Parathyroid adenoma (tissue), 2 donors: Measurements from ENCODE around the gene NF1.

ENCODE experiments used
- H2AFZ ChIP-seq: fragments of 300-600 bp; sonication (generic); one replicate; pipeline ENCODE4 v1.7.0; 2017; ENCODE audit warnings: antibody characterized with exemption, mild to moderate bottlenecking
- H3K27ac ChIP-seq: fragments of 300-600 bp; sonication (generic); one replicate; pipeline ENCODE4 v1.7.0; 2017
- H3K27me3 ChIP-seq: fragments of 300-600 bp; sonication (generic); one replicate; pipeline ENCODE4 v1.7.0; 2017; ENCODE audit warnings: low read length; ENCODE audit not compliant: control insufficient read depth, insufficient read depth
- H3K36me3 ChIP-seq: fragments of 300-600 bp; sonication (generic); one replicate; pipeline ENCODE4 v1.7.0; 2017; ENCODE audit warnings: low read length; ENCODE audit not compliant: control insufficient read depth, insufficient read depth
- H3K4me1 ChIP-seq: fragments of 300-600 bp; sonication (generic); one replicate; pipeline ENCODE4 v1.7.0; 2017; ENCODE audit warnings: control low read depth
- H3K4me2 ChIP-seq: fragments of 300-600 bp; sonication (generic); one replicate; pipeline ENCODE4 v1.7.0; 2017; ENCODE audit warnings: low read length
- H3K4me3 ChIP-seq: fragments of 300-600 bp; sonication (generic); one replicate; pipeline ENCODE4 v1.7.0; 2017; ENCODE audit warnings: low read depth, low read length
- H3K79me2 ChIP-seq: fragments of 300-600 bp; sonication (generic); one replicate; pipeline ENCODE4 v1.7.0; 2017; ENCODE audit warnings: control low read depth
- H3K9ac ChIP-seq: fragments of 300-600 bp; sonication (generic); one replicate; pipeline ENCODE4 v1.7.0; 2017; ENCODE audit warnings: mild to moderate bottlenecking
- H3K9me3 ChIP-seq: fragments of 300-600 bp; sonication (generic); one replicate; pipeline ENCODE4 v1.7.0; 2017; ENCODE audit warnings: low read length; ENCODE audit not compliant: control insufficient read depth
- CTCF ChIP-seq: fragments of 300-600 bp; sonication (generic); IDR thresholded peaks from one replicate; pipeline ENCODE4 v1.7.0; 2017; ENCODE audit warnings: antibody characterized with exemption, mild to moderate bottlenecking
- donor health status: primary hyperparathyroidism.

Gene NF1

GRCh38 chr17:31388770-31389656 is 294.2 kb downstream of the NF1 start:
- H3K9me3 ChIP-seq = no peaks in the 10 kb centered on the region
- no peaks in the 10 kb centered on the region for H3K36me3 ChIP-seq
- no peak overlapping the region for H3K27ac ChIP-seq
- no peaks in the 10 kb centered on the region for H3K79me2 ChIP-seq
- peak; percentile 66 for TF ChIP-seq CTCF
- H3K4me3 ChIP-seq = no peak overlapping the region
- H3K4me1 ChIP-seq = peaks cover 9% of the 10 kb centered on the region
- no peak overlapping the region for H3K4me2 ChIP-seq
- H2AFZ ChIP-seq = peak overlapping the region; percentile 38
- no peak overlapping the region for H3K9ac ChIP-seq
- peaks cover 3% of the 10 kb centered on the region for H3K27me3 ChIP-seq

- Histone ChIP-seq H3K4me3 (no peak overlapping the region), H3K27ac (no peak overlapping the region), H3K9ac (no peak overlapping the region), H3K36me3 (no peaks in the 10 kb centered on the region), H3K27me3 (peaks cover 3% of the 10 kb centered on the region), H2AFZ (peak overlapping the region; percentile 38), H3K4me2 (no peak overlapping the region), H3K4me1 (peaks cover 12% of the 10 kb centered on the region), H3K9me3 (no peaks in the 10 kb centered on the region), H3K79me2 (peaks cover 3% of the 10 kb centered on the region)
- no peak for TF ChIP-seq CTCF
These were observed 295.0 kb downstream of the NF1 start for GRCh38 chr17:31389657-31390381.

DNA sequence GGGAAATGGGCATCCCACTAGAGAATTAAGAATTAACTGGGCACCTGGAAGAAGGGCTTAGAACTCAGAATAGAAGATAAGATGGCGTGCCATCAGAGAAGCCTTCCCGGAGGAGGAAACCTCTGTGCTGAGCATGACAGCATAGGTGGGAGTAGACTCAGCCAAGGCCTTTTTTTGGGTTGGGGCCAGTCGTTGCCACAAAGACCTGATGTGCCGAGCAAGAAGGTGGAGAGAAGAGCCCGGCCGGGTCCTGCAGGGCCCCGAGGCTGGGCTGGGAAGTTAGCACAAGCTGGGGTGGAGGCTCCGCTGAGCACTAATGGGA is 295.6 kb downstream of the NF1 start:
- peaks cover 12% of the 10 kb centered on the region for H3K4me1 ChIP-seq
- H3K36me3 ChIP-seq = no peaks in the 10 kb centered on the region
- H3K27me3 ChIP-seq = peaks cover 3% of the 10 kb centered on the region
- H3K79me2 ChIP-seq = peaks cover 3% of the 10 kb centered on the region
- H3K4me3 ChIP-seq = no peak overlapping the region
- no peak overlapping the region for H3K4me2 ChIP-seq
- no peak overlapping the region for H3K27ac ChIP-seq
- no peak overlapping the region for H3K9ac ChIP-seq
- H3K9me3 ChIP-seq = no peaks in the 10 kb centered on the region
- no peak for TF ChIP-seq CTCF
- H2AFZ ChIP-seq = peak overlapping the region; percentile 91

- no peak for TF ChIP-seq CTCF
- Histone ChIP-seq H3K27me3 (peaks cover 3% of the 10 kb centered on the region), H3K4me2 (no peak overlapping the region), H3K27ac (no peak overlapping the region), H3K4me3 (no peak overlapping the region), H3K79me2 (peaks cover 3% of the 10 kb centered on the region), H3K9me3 (no peaks in the 10 kb centered on the region), H3K4me1 (peaks cover 12% of the 10 kb centered on the region), H3K9ac (no peak overlapping the region), H2AFZ (peak overlapping the region; percentile 91), H3K36me3 (no peaks in the 10 kb centered on the region)
These were observed 296.1 kb downstream of the NF1 start for GRCh38 chr17:31390748-31391495.
